Calu3 (cell line): ENCODE measurements around the gene TADA2B. TPM values are rescaled to one million over a fixed set of nuclear protein-coding genes. Genes with fewer than 3 reads are reported as not detected.
A peak's percentile ranks its signal among the peaks of the same experiment; 100 is the strongest.

Source experiments
- Bru-seq: library from RNA; stranded (reverse); fragments of 400-500 nt; gene quantifications from one replicate; lab custom pipeline; 2021; lab: Mats Ljungman, UMichigan
- BruChase-seq, 2 experiments: library from RNA; stranded (reverse); fragments of 400-500 nt; gene quantifications; one replicate each; lab custom pipeline; 2021; lab: Mats Ljungman, UMichigan
- BruUV-seq: library from RNA; stranded (reverse); fragments of 400-500 nt; replicated peaks from 2 replicates; lab custom pipeline; 2021; lab: Mats Ljungman, UMichigan
- CTCF ChIA-PET: fragments of 300-600 bp; sonication (Branson Sonifier 250); formaldehyde crosslinking; loops from one replicate; lab custom pipeline; 2022; ENCODE audit warnings: antibody characterized with exemption; lab: Charles Lee
- DNase-seq: peaks from one replicate; pipeline ENCODE4 v3.0.0; 2022
- H3K27ac Mint-ChIP-seq: one replicate; pipeline ENCODE4 v1.8.0; 2022; ENCODE audit warnings: mixed read lengths; ENCODE audit not compliant: unreplicated experiment
- H3K27me3 Mint-ChIP-seq: one replicate; pipeline ENCODE4 v1.8.0; 2022; ENCODE audit warnings: mixed read lengths; ENCODE audit not compliant: unreplicated experiment
- H3K36me3 Mint-ChIP-seq: one replicate; pipeline ENCODE4 v1.8.0; 2022; ENCODE audit warnings: mild to moderate bottlenecking, moderate library complexity, mixed read lengths; ENCODE audit not compliant: insufficient read depth, unreplicated experiment
- H3K4me1 Mint-ChIP-seq: one replicate; pipeline ENCODE4 v1.8.0; 2022; ENCODE audit warnings: mild to moderate bottlenecking, low read depth, mixed read lengths; ENCODE audit not compliant: unreplicated experiment
- H3K4me3 Mint-ChIP-seq: one replicate; pipeline ENCODE4 v1.8.0; 2022; ENCODE audit warnings: mild to moderate bottlenecking, low read depth, moderate library complexity, mixed read lengths; ENCODE audit not compliant: unreplicated experiment
- H3K9me3 Mint-ChIP-seq: one replicate; pipeline ENCODE4 v1.8.0; 2022; ENCODE audit warnings: low read depth, mixed read lengths; ENCODE audit not compliant: unreplicated experiment
- CTCF ChIP-seq: fragments of 200-600 bp; IDR thresholded peaks from one replicate; pipeline ENCODE4 v1.8.0; 2022; ENCODE audit warnings: antibody characterized with exemption; ENCODE audit not compliant: unreplicated experiment
- intact Hi-C: fragments of 100-400 bp; cut with micrococcal nuclease; formaldehyde crosslinking; loops from one replicate; pipeline ENCODE4 v1.10.0; 2022; ENCODE audit not compliant: unreplicated experiment
- long read RNA-seq: library from polyadenylated mRNA; stranded (forward); transcript quantifications from one replicate; pipeline ENCODE4 v2.0.0, GENCODE V29; 2022
- total RNA-seq: library from RNA; stranded (reverse); gene quantifications from 2 replicates; pipeline ENCODE4 v1.2.3, GENCODE V29; 2022

Gene TADA2B
- 15.1 and 15.8 TPM in 2 replicates for total RNA-seq
- percentile 58 among the genes with signal in this experiment for Bru-seq, nascent RNA
- BruChase-seq, experiment 1, labeled RNA remaining after a 6-hour chase = percentile 63 among the genes with signal in this experiment
- percentile 75 among the genes with signal in this experiment for BruChase-seq, experiment 2, labeled RNA remaining after a 2-hour chase
- long read RNA-seq, full-length matches to known transcripts = 26 of 31 reads
- long read RNA-seq, partial matches to known transcripts = 0 of 31 reads
- long read RNA-seq, other reads (novel, unspliced or antisense) = 5 of 31 reads

- H3K4me3 Mint-ChIP-seq = peak within 1 kb of the TSS; percentile 71
- H3K36me3 Mint-ChIP-seq = peaks cover 23% of the 10 kb centered on the region
- H3K27ac Mint-ChIP-seq = peak within 1 kb of the TSS; percentile 65
- no peak for TF ChIP-seq CTCF
- intact Hi-C loops = no loop called here
- CTCF ChIA-PET = interaction anchor here (0.6 to 1.4 kb wide), 4 partner anchors 14 to 652 kb away, joined by 3 to 4 read pairs (median 4); no protein-coding TSS in a partner anchor
- peaks cover 30% of the 10 kb centered on the region for H3K4me1 Mint-ChIP-seq
- no TSS peak for BruUV-seq
- peak; percentile 16 for DNase-seq
- H3K27me3 Mint-ChIP-seq = no peaks in the 10 kb centered on the region
- no peaks in the 10 kb centered on the region for H3K9me3 Mint-ChIP-seq
Measured at GRCh38 chr4:7043284-7044136, at the start of gene TADA2B. TADA2B (plus strand) TSS chr4:7043372; CDS start chr4:7043580, 208 bp downstream.

- peaks cover 13% of the 10 kb centered on the region for H3K36me3 Mint-ChIP-seq
Measured at GRCh38 chr4:6996481-6996880, 46.7 kb upstream of the TADA2B start.

GRCh38 chr4:6999172-7000086 lies 43.7 kb upstream of the TADA2B start:
- H3K36me3 Mint-ChIP-seq = peaks cover 22% of the 10 kb centered on the region
- peaks cover 9% of the 10 kb centered on the region for H3K4me1 Mint-ChIP-seq
- DNase-seq = peak; percentile 13
- BruUV-seq = no TSS peak
- H3K4me3 Mint-ChIP-seq = no peak overlapping the region
- intact Hi-C loops = no loop called here
- H3K27me3 Mint-ChIP-seq = no peaks in the 10 kb centered on the region
- CTCF ChIA-PET = interaction anchor here (0.6 to 0.9 kb wide), 2 partner anchors 11 to 289 kb away, joined by 3 to 9 read pairs; partner anchors contain the start of gene MRFAP1L1
- no peaks in the 10 kb centered on the region for H3K9me3 Mint-ChIP-seq
- no peak for TF ChIP-seq CTCF
- peak overlapping the region; percentile 80 for H3K27ac Mint-ChIP-seq

More at GRCh38 chr4:6996481-6996880, 46.7 kb upstream of the TADA2B start:
- intact Hi-C loops = no loop called here
- H3K9me3 Mint-ChIP-seq = no peaks in the 10 kb centered on the region
- DNase-seq = no peak
- BruUV-seq = no TSS peak
- CTCF ChIA-PET = no interaction called here
- H3K27me3 Mint-ChIP-seq = no peaks in the 10 kb centered on the region
- H3K4me1 Mint-ChIP-seq = peaks cover 22% of the 10 kb centered on the region
- no peak for TF ChIP-seq CTCF
- H3K27ac Mint-ChIP-seq = no peak overlapping the region
- no peak overlapping the region for H3K4me3 Mint-ChIP-seq
